Neural progenitor cell (in vitro differentiated cells): ENCODE measurements around the gene TMEFF2. TPM values are rescaled to one million over a fixed set of nuclear protein-coding genes. Genes with fewer than 3 reads are reported as not detected.

Experiments used
- DNase-seq: peaks from one replicate; pipeline ENCODE4 v3.0.0-alpha.2; 2016; ENCODE audit warnings: low spot score
- H2AFZ ChIP-seq: fragments of 200-600 bp; sonication (generic); replicated peaks from 2 replicates; pipeline ENCODE4 v1.6.1; 2016; ENCODE audit warnings: antibody characterized with exemption
- H3F3A ChIP-seq: fragments of 200-600 bp; sonication (generic); 2 replicates; pipeline ENCODE4 v1.6.1; 2016; ENCODE audit warnings: antibody characterized with exemption, low read depth
- H3K27ac ChIP-seq: fragments of 200-600 bp; sonication (generic); 2 replicates; pipeline ENCODE4 v1.5.1; 2016; ENCODE audit warnings: mild to moderate bottlenecking
- H3K27me3 ChIP-seq: fragments of 200-600 bp; sonication (generic); 2 replicates; pipeline ENCODE4 v1.6.1; 2016; ENCODE audit warnings: mild to moderate bottlenecking, moderate library complexity
- H3K36me3 ChIP-seq: fragments of 200-600 bp; sonication (generic); 2 replicates; pipeline ENCODE4 v1.5.1; 2016
- H3K4me1 ChIP-seq: fragments of 200-600 bp; sonication (generic); 2 replicates; pipeline ENCODE4 v1.6.1; 2016; ENCODE audit warnings: mixed run types
- H3K4me2 ChIP-seq: fragments of 200-600 bp; sonication (generic); 2 replicates; pipeline ENCODE4 v1.6.1; 2016
- H3K4me3 ChIP-seq: fragments of 200-600 bp; sonication (generic); 2 replicates; pipeline ENCODE4 v1.5.1; 2016
- H3K79me2 ChIP-seq: fragments of 200-600 bp; sonication (generic); 2 replicates; pipeline ENCODE4 v1.6.1; 2016; ENCODE audit warnings: low read depth
- H3K9ac ChIP-seq: fragments of 200-600 bp; sonication (generic); 2 replicates; pipeline ENCODE4 v1.6.1; 2016
- H3K9me3 ChIP-seq: fragments of 200-600 bp; sonication (generic); 2 replicates; pipeline ENCODE4 v1.5.1; 2016; ENCODE audit warnings: low read depth
- H4K20me1 ChIP-seq: fragments of 200-600 bp; sonication (generic); 2 replicates; pipeline ENCODE4 v1.6.1; 2016; ENCODE audit warnings: low read depth
- H3K27ac Mint-ChIP-seq: 3 replicates; pipeline ENCODE4 v1.8.0; 2021; ENCODE audit warnings: mixed read lengths
- H3K27me3 Mint-ChIP-seq: 2 replicates; pipeline ENCODE4 v1.8.0; 2022; ENCODE audit warnings: low read depth, mild to moderate bottlenecking, inconsistent platforms, moderate library complexity, mixed read lengths; ENCODE audit not compliant: insufficient read depth
- H3K36me3 Mint-ChIP-seq: 3 replicates; pipeline ENCODE4 v1.8.0; 2021; ENCODE audit warnings: mixed read lengths
- H3K4me1 Mint-ChIP-seq: 3 replicates; pipeline ENCODE4 v1.8.0; 2021; ENCODE audit warnings: mixed read lengths
- H3K4me3 Mint-ChIP-seq: 3 replicates; pipeline ENCODE4 v1.8.0; 2021; ENCODE audit warnings: mild to moderate bottlenecking, moderate library complexity, mixed read lengths
- H3K9me3 Mint-ChIP-seq: 3 replicates; pipeline ENCODE4 v1.8.0; 2020; ENCODE audit warnings: mixed read lengths
- EZH2 ChIP-seq: fragments of 200-600 bp; sonication (generic); IDR thresholded peaks from 2 replicates; pipeline ENCODE4 v1.6.1; 2017; ENCODE audit warnings: antibody characterized with exemption, mild to moderate bottlenecking, moderate library complexity
- EZH2phosphoT487 ChIP-seq: fragments of 200-600 bp; sonication (generic); IDR thresholded peaks from 2 replicates; pipeline ENCODE4 v1.6.1; 2017; ENCODE audit warnings: antibody characterized with exemption
- total RNA-seq: library from RNA; depleted of rRNA; stranded (reverse); fragments of >200 nt; gene quantifications from 2 replicates; pipeline ENCODE4 v1.2.3, GENCODE V29; 2015; ENCODE audit warnings: low replicate concordance
- TF ChIP-seq, protein P1 (sequence below): fragments of 200-600 bp; sonication (generic); IDR thresholded peaks from 2 replicates; pipeline ENCODE4 v1.5.1; 2017; ENCODE audit warnings: antibody characterized with exemption, mild to moderate bottlenecking

The TMEFF2 gene
- total RNA-seq, 1 donor from 2014 or later, result 1.7 TPM

DNA sequence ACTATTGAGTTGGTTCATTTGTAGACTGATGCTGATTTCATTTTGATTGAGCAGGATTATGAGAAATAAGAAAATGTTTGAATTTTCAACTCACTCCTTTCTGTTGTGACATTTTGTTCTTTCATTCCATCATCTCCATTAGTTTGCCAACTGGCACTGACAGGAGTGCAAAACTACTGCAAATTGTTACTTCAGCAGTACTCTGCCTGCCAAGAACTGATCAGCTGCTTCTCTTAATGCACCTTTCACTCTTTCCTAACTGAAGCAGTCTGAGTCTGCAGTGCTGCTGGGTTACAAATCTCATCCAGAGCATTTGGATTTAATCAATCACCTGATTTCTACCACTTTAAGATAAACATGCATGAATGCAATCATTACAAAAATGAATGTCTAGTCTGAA is 70.9 kb downstream of the TMEFF2 start:
- peaks cover 2% of the 10 kb centered on the region for H3K36me3 Mint-ChIP-seq
- H3K4me3 ChIP-seq, result no peak overlapping the region
- H3K27me3 Mint-ChIP-seq, result no peaks in the 10 kb centered on the region
- no peaks in the 10 kb centered on the region for H3K9me3 ChIP-seq
- DNase-seq, result no peak
- no peaks in the 10 kb centered on the region for H4K20me1 ChIP-seq
- no peak for TF ChIP-seq EZH2
- TF ChIP-seq EZH2phosphoT487, result no peak
- TF ChIP-seq, protein P1, sequence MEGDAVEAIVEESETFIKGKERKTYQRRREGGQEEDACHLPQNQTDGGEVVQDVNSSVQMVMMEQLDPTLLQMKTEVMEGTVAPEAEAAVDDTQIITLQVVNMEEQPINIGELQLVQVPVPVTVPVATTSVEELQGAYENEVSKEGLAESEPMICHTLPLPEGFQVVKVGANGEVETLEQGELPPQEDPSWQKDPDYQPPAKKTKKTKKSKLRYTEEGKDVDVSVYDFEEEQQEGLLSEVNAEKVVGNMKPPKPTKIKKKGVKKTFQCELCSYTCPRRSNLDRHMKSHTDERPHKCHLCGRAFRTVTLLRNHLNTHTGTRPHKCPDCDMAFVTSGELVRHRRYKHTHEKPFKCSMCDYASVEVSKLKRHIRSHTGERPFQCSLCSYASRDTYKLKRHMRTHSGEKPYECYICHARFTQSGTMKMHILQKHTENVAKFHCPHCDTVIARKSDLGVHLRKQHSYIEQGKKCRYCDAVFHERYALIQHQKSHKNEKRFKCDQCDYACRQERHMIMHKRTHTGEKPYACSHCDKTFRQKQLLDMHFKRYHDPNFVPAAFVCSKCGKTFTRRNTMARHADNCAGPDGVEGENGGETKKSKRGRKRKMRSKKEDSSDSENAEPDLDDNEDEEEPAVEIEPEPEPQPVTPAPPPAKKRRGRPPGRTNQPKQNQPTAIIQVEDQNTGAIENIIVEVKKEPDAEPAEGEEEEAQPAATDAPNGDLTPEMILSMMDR, result no peak
- H3F3A ChIP-seq, result no peaks in the 10 kb centered on the region
- H3K9ac ChIP-seq, result no peak overlapping the region
- H3K27me3 ChIP-seq, result no peaks in the 10 kb centered on the region
- H3K4me1 ChIP-seq, result no peaks in the 10 kb centered on the region
- H3K4me1 Mint-ChIP-seq, result no peaks in the 10 kb centered on the region
- no peak overlapping the region for H3K4me3 Mint-ChIP-seq
- H3K79me2 ChIP-seq, result no peaks in the 10 kb centered on the region
- no peaks in the 10 kb centered on the region for H3K36me3 ChIP-seq
- H3K27ac ChIP-seq, result no peak overlapping the region
- no peak overlapping the region for H2AFZ ChIP-seq
- H3K27ac Mint-ChIP-seq, result no peak overlapping the region
- no peak overlapping the region for H3K4me2 ChIP-seq
- no peaks in the 10 kb centered on the region for H3K9me3 Mint-ChIP-seq

DNA sequence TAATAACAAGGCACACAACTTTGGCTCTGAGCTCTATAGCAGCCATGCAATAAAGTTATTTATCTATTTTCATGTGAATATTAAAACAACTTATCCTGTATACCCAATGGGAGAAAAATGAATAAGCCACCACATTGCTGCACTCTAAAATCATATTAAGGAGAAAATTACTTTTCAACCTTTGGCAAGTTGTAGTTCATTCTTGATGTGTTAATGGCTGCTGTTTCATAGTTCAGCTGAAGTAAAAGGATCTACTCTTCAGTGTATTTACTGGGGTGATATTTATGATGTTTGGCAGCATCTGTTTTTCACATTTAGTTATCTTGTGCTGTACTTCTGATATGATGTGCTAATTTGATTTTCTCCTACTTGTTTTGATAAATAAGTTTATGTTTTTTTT is 71.8 kb downstream of the TMEFF2 start:
- H3F3A ChIP-seq, result no peaks in the 10 kb centered on the region
- no peak overlapping the region for H3K27ac ChIP-seq
- no peak overlapping the region for H3K4me3 ChIP-seq
- no peaks in the 10 kb centered on the region for H4K20me1 ChIP-seq
- Mint-ChIP-seq H3K36me3 (peaks cover 5% of the 10 kb centered on the region), H3K27ac (no peak overlapping the region), H3K9me3 (no peaks in the 10 kb centered on the region), H3K4me3 (no peak overlapping the region), H3K4me1 (no peaks in the 10 kb centered on the region), H3K27me3 (no peaks in the 10 kb centered on the region)
- H3K4me1 ChIP-seq, result no peaks in the 10 kb centered on the region
- no peaks in the 10 kb centered on the region for H3K27me3 ChIP-seq
- no peak overlapping the region for H2AFZ ChIP-seq
- H3K9me3 ChIP-seq, result no peaks in the 10 kb centered on the region
- no peaks in the 10 kb centered on the region for H3K36me3 ChIP-seq
- no peak for TF ChIP-seq EZH2phosphoT487
- TF ChIP-seq, protein P1, result no peak
- no peak for TF ChIP-seq EZH2
- H3K4me2 ChIP-seq, result no peak overlapping the region
- H3K9ac ChIP-seq, result no peak overlapping the region
- H3K79me2 ChIP-seq, result no peaks in the 10 kb centered on the region
- DNase-seq, result no peak

DNA sequence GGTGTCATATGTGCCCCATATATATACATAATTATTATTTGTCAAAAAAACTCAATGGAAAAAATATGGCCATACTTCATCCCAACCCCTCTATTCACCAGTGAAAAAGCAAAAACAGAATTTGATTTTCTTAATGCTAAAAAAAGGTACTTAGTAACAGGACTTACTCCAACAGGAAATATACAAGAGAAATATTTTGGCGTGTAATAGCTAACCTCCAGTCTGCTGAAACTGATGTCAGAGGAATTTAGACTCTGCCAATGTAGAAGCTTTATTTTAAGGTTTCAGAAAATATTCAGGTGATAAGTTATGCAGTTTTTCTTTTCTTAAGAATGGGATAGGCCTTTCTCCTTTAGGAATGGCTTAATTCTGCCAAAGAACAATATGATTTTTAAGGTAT is 72.6 kb downstream of the TMEFF2 start:
- no peak for TF ChIP-seq EZH2
- H3F3A ChIP-seq, result no peaks in the 10 kb centered on the region
- no peaks in the 10 kb centered on the region for H3K4me1 ChIP-seq
- H3K9ac ChIP-seq, result no peak overlapping the region
- no peak overlapping the region for H3K27ac Mint-ChIP-seq
- no peak overlapping the region for H3K4me3 ChIP-seq
- no peak for DNase-seq
- H3K27me3 ChIP-seq, result no peaks in the 10 kb centered on the region
- no peaks in the 10 kb centered on the region for H3K79me2 ChIP-seq
- H3K36me3 ChIP-seq, result no peaks in the 10 kb centered on the region
- H4K20me1 ChIP-seq, result no peaks in the 10 kb centered on the region
- H3K9me3 Mint-ChIP-seq, result no peaks in the 10 kb centered on the region
- H3K4me2 ChIP-seq, result no peak overlapping the region
- H3K4me3 Mint-ChIP-seq, result no peak overlapping the region
- H3K27me3 Mint-ChIP-seq, result no peaks in the 10 kb centered on the region
- H2AFZ ChIP-seq, result no peak overlapping the region
- no peak overlapping the region for H3K27ac ChIP-seq
- H3K36me3 Mint-ChIP-seq, result peaks cover 5% of the 10 kb centered on the region
- no peaks in the 10 kb centered on the region for H3K4me1 Mint-ChIP-seq
- no peaks in the 10 kb centered on the region for H3K9me3 ChIP-seq

DNA sequence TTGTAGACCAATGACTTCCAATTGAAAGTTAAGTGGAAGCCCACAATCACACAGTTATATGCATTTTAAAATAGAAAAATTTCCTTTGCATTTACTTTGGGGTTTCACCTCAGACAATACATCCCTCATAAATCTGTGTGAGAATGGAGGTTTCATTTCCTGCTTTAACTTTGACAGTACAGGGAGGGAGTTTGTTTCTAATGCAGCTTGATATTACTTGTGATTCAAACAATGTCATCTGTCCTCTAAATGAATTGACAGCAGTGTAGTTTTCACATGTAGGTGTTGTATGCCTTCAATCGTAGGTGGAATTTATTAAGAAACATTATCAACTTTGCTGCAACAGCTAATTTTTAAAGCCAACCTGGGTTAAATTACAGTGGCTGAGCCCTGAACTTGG is 75.2 kb downstream of the TMEFF2 start:
- TF ChIP-seq, protein P1, result no peak
- TF ChIP-seq EZH2phosphoT487 (no peak), EZH2 (no peak)
- H3K9ac ChIP-seq, result no peak overlapping the region

More for the DNA sequence above, 75.2 kb downstream of the TMEFF2 start:
- Mint-ChIP-seq H3K9me3 (peaks cover 2% of the 10 kb centered on the region), H3K36me3 (peaks cover 5% of the 10 kb centered on the region), H3K27ac (no peak overlapping the region), H3K27me3 (no peaks in the 10 kb centered on the region), H3K4me1 (no peaks in the 10 kb centered on the region), H3K4me3 (no peak overlapping the region)
- H3K27ac ChIP-seq, result no peak overlapping the region
- H3K36me3 ChIP-seq, result no peaks in the 10 kb centered on the region
- H4K20me1 ChIP-seq, result no peaks in the 10 kb centered on the region
- no peak overlapping the region for H3K4me3 ChIP-seq
- no peak overlapping the region for H3K4me2 ChIP-seq
- H3K9me3 ChIP-seq, result no peaks in the 10 kb centered on the region
- no peak overlapping the region for H2AFZ ChIP-seq
- H3F3A ChIP-seq, result no peaks in the 10 kb centered on the region
- no peak for DNase-seq
- H3K27me3 ChIP-seq, result no peaks in the 10 kb centered on the region
- H3K79me2 ChIP-seq, result no peaks in the 10 kb centered on the region
- no peaks in the 10 kb centered on the region for H3K4me1 ChIP-seq
